GM19043 (cell line): Measurements from ENCODE around the gene ISYNA1.

Experiments
- ATAC-seq: cut with Tn5 transposase; IDR thresholded peaks from one replicate; pipeline ENCODE4 v1.9.1; 2021; ENCODE audit warnings: low read depth; ENCODE audit not compliant: unreplicated experiment

The ISYNA1 gene

DNA sequence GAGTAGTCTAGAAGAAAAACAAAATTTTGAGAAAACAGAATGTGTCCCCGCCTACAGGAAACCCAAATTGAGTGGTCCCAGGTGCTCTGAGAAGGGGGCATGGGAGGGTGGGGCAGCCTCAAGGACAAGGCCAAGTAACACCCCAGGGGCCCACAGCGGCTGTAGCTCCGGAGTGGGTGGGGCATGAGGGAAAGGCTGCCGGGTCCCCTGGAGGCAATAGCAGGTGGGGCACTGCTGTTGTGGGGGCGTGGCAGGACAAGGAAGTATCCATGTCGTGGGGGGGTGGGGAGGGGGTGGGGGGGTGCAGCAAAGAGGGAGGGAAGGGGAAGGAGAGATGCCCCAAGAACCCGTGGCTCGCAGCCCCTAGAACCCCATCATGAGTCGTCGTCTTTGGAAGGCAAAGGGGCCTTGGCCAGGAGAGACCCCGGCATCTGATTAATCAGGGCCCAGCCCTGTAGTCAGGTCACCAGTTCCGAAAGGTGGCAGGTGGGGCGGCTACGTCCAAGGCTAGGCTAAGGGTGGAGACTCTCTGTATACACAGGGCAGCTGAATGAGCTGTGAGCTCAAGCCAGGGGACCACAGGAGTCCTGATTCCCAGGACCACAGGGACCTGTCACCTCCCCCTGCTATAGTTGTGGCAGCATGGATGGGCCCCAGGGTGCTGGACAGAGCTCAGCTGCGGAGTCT, 7.5 kb upstream of the ISYNA1 start:
- no peak for ATAC-seq

DNA sequence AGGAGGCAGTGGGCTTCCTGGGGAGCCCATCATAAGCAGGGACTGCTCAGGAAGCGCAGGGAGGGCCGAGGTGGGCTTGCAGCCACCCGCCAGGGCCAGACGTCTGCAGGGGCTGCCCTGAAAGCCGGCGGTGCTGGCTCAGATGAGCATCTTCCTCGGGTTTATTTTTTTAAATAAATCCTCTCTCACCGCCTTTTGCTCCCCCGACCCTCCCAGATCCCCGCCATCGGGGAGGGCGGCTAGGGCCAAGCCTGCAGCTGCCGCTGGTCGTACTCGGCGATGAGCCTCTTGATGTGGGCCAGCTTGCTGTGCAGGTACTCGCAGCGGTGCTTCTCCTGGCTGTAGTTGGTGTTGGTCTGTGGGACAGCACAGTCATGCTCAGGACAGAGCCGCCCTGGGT, 6.6 kb upstream of the ISYNA1 start:
- no peak for ATAC-seq

DNA sequence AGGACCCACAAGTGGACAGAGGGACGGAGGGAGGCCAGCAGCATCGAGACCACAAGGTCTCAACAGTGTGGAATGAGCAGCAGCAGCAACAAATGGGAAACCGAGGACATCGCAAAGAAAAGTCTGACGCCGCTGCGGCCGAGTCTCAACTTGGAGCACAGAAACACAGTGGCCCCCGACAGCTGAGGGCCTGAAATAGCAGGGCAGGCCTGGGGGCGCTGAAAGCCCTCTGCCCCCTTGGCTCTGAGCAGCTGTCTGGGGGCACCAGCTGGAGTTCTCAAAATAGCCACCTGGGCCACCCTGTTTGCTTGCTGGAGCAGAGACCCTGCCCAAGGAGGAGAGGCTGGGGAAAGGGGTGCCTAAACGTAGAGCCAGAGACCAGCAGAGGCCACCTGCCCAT, 5.9 kb upstream of the ISYNA1 start:
- no peak for ATAC-seq

DNA sequence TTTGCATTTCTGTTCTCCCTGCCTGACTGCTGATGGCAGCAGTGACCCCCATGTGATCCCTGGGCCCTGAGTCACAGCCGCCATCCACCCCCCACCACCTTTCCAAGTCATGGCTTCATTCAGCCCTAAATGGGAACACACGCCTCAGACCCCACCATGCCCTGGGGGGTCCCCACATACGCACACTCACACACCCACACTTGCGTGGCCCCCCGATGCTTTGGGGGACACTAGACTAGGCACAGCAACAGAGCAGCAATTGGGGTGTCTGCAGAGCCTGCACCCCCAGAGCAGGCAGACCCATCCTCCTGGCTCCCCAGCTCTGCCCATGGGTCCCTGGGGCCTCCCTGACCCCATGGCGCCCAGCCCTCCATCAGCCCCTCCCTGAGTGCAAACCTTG, 5.5 kb upstream of the ISYNA1 start:
- no peak for ATAC-seq

DNA sequence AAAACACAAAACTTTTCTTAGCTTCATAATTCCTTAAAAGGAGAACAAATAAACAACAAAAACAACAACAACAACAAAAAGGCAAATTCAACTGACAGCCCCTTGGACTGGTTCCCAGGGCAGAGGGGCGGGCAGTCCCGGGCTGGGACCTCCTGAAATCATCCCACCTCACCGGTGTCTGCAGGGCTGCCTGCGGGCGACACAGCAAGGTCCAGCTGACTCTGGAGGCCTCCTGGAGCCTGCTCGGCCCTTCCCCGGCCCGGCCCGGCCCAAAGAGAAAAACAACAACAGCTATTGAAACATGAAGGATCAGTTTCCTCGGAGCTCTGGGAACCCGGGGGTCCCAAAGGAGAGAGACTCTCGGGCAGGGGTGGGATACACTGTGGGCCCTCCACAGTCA, 5.0 kb upstream of the ISYNA1 start:
- no peak for ATAC-seq

DNA sequence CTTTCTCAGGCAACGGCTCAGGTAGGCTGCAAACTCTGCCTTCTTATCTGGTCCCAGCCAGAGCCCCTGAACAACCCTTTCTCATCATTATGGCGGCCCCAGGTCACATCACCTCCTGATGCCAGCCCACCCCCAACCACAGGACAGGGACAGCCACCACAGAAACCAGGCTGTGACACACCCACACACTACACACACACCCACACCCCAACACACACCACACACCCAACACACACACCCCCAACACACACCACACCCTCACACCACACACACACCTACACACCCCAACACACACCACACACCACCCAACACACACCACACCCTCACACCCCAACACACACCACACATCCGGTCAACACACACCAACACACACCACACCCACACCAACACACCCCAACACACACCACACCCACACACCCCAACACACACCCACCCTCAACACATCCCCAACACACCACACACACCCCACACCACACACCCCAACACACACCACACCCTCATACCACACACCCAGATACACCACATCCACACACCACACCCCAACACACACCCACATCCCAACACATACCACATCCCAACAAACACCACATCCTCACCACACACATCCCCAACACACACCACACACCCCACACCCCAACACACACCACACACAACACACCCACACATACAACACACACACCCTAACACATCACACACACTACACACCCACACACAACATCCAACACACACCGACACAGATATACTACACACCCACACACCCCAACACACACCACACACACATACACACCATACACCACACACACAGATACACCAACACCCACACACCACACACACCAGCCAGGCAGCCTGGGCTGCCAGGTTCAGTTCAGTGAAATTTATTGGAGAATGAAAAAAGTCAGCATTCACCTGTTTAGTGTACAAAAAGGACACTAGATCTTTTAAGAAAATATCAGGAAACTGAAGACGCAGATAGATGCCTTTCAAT, 4.2 kb upstream of the ISYNA1 start:
- no peak for ATAC-seq

DNA sequence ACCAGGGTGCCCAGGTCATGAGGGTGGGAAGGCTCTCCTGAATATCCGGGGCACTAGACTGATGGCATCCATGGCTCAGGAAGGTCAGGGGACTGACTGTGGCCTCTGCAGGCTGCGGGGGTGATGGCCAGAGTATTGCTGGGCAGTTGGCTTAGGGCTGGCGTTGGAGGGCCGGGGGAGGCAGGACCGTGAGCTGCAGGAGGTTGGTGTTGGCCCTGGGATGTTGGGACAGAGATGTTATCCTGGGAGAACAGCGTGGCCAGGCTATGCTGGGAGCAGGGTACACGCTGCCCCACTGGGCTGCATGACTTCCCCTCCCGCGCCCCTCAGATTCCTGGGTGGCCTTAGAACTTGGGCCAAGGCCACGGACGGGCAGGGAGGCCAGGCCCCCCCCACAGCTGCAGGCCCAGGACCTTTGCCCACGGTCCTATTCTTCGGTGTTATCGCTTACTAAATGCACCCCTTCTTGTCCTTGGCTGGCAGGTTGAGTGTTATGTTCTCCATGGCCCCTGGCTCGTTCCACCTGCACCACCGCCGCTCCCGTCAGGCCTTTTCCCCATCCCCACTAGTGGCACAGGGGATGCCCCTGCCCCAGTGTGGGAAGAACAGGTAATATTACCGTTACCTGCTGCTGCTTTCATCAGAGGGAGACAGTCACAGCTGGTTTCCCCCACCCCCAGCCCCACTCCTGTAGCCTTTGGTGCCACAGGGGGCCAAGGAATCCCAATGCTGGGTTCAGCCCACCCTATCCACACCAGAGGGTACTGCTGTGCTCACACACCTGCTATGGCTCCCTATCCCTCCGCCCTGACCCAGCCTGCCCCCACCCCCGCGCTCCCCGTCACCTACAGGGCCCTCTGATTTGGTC, 3.2 kb upstream of the ISYNA1 start:
- no peak for ATAC-seq

DNA sequence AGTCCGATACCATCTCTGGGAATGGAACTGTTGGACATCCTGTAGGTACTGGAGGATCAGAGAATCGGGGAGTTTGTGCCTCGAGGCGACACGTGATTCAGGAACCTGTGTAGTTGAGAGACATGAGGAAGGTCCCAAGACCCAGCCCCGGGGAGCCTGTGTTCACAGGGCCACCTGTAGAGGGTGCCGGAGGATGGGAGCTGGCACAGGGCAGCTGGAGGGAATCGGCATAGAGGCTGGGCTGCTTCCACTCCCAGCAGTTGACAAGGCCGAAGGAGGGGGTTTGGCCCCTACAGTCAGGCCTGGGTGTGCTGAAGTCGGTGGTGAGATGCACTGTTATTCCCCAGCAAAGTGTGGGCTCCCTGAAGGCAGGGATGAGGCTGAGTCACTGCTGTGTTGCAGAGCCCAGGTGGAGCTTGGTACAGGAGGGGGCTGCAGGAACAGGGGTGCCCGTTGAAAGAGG, 2.5 kb upstream of the ISYNA1 start:
- no peak for ATAC-seq

DNA sequence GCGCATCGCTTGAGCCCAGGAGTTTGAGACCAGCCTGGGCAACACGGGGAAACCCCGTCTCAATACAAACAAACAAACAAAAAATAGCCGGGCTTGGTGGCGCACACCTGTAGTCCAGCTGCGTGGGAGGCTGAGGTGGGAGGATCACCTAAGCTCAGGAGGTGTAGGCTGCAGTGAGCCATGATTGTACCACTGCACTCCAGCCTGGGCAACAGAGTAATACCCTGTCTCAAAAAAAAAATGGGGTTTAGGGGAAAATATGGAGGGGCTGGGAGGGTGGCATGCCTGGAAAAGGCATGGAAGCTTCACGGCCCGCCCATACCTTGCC, 1.9 kb upstream of the ISYNA1 start:
- ATAC-seq: no peak

DNA sequence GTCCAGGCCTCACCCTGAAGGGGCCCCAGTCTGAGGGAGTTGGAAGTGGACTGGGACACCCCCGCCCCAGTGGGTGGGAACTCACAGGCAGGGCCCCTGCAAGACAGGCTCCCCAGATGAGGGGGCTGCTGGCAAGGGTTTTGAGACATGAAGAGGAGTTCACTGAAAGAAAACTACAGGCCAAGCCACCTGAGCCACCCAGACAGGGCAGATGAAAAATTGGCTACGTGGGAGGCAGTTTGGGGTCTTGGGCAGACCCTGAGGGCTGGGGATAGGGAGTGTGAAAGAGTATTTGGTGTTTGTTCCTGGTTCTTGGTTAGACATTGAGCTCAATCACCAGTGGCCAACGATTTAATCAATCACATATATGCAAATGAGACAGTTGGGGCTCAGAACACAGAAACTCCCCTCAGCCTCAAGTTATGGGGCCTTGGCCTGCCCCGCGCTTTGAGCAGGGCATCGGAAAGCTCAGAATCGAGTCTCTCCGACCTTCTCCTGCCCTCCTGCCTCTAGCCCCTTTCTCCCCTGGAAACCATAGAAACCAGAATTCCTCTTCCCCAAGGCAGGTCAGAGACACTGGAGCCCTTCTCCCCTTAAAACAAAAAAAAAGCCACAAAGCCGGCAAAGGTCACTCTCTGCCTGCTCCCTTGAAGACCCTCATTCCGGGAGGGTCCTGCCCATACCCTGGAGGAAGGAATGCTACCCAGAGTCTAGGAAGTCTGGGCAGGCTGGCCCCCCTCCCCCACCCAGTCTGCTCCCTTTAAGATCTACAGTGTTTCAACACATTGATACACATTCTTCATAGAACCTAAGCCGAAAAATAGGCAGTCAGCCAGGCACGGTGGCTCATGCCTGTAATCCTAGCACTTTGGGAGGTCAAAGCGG, 1.3 kb upstream of the ISYNA1 start:
- no peak for ATAC-seq

DNA sequence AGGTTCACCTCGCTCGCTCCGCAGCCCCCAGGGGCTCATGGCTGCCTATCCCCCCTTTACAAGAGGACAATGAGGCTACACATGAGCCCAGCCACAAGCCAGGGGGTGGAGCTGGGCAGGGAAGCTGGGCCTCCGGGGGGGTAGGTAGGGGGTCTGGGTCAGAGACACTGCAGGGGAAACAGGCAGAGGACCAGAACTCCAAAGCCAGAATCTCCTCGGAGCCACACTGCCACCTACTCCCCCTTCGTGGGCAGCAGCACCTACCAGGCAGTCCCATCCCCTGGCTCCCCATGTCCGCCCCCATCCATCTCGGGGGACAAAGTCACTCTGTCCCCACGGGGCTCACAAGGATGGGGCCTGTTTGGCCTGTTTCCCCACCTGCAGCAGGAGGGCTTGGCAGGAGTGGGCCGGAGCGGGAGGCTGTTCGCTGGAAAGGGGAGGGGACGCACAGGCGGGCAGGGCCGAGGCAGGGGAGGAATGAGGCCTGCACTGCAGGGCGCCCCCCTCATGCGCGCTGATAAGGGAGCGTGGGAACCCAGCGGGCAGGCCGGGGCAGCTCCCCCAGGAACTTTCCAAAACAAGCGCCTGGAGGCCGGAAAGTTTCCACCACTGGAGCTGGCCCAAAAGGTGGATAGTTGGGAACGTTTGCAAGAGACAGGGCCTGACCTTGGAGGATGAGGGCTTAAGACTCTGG, 545 bp upstream of the ISYNA1 start:
- ATAC-seq: no peak

DNA sequence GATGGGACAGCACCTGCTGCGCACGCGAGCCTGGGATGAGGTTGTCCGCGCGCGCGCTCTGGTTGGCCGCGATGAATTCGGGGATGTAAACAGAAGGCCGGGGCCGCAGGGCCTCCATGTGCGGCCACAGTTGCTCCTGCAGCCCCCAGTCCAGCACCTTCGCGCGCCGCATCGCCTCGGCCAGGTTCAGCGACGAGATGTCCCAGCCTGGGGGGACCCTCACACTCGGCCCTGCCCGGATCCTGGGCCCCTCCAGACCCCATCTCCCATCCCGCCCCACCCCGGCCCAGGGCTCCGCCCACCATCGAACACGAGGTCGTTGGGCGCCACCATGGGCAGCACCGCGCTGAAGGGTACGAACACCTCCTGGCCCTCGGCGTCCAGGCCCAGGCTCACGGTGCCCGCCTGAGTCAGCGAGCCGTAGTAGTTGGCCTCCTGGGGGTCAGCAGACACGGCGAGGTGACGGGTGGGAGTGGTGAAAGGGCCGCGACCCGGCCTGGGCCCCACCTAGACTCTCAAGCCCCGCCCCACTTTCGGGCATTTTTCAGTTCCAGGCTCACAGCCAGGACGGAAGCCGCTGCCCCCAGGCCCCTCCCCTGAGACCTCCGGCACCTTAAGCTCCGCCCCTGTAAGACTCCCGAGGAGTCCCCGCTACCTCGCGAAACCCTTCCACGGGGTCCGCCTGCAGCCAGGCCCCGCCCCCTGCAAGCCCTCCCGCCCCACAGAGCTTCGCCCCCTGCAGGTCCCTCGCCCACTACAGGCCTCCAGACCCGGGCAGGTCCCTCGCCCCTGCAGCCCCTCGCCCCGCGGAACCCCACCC, 1.1 kb downstream of the ISYNA1 start:
- ATAC-seq: no peak

DNA sequence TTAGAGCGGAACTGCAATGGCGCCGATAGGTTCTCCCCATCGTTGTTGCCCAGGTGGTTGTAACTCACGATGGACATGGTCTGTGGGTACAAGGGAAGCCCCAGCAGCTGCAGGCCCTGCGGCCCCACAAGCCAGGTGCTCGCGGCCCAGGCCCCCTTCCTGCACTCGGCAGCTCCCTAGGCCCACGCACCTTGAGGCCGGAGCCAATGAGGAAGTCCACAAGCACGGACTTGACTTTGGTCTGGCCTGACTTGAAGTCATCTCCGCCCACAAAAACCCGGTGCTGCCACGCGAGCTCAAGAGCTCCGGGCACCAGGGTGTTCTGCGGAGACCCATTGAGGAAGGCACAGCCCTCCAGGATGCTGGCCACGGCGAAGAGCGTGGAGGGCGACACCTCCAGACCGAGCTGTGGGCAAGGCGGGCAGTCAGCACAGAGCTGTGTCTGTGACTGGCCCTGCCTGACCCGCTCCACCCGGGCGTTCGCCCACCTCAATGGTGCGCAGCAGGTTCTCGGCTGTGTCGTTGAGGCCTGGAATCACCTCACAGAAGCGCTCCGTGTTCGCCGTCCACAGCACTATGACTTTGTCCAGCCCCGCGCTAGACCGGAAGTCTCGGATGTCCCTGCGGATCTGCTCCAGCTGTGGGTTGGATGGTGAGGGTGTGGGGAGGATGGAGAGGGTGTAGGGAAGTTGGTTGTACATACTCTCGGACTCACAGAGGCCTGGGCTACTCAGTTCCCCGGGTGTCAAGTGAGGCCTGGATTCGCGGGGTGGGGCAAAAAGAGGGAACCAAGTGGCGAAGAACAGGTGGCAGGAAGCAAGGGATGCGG, 1.9 kb downstream of the ISYNA1 start:
- no peak for ATAC-seq

DNA sequence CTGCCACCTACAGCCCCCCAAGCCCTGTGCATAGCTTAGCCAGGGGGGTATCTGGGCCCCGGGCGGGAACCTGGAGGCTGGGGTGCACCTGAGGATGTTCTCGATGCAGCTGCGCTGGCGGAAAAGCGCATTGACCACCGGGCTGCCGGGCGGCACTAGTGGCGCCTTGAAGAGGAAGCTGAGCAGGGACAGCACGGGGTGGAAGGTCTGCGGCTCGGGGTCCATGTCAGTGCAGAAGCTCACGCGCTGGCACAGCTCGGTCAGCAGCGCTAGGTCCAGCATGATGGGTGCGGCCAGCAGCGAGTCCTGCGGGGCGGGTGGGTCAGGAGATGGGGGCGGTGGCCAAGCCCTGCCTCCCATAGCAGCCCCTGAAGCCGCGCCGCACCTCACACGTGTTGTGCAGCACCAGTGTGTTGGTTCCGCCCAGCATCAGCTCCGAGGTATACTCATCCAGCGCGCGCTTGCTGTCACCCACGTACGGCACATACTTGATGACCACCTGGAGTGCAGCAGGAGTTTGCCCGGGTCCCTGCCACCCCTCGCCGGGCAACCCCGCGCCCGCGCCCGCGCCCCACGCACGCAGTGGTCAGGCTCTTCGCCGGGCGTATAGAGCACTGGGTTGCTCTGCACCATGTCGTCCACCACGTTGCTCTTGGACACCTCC, 2.6 kb downstream of the ISYNA1 start:
- no peak for ATAC-seq

DNA sequence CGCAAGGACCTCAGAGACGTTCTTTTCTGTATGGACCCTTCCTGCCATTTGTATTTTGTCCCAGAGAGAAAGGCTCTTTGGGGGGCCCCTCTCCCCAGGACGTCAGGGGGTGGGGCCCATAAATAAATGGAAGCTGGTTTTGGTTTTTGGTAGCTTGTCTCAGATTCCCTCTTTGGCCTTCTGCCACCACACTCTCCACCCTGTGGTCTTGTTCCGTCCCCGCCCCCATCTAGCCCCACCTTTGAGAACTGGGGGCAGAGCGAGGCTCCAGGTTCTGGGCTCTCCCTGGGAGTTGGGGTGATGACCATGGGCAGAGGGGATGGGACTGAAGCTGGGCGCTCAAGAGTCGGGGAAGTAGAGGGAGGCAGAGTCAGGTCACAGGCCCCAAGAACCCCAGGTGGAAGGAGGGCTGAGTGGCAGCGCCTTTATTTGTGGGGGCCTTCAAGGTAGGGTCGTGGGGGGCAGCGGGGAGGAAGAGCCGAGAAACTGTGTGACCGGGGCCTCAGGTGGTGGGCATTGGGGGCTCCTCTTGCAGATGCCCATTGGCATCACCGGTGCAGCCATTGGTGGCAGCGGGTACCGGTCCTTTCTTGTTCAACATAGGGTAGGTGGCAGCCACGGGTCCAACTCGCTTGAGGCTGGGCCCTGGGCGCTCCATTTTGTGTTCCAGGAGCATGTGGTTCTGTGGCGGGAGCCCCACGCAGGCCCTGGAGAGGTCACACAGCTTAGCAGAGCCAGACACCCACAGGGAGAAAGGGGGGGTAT, 3.3 kb downstream of the ISYNA1 start:
- no peak for ATAC-seq

DNA sequence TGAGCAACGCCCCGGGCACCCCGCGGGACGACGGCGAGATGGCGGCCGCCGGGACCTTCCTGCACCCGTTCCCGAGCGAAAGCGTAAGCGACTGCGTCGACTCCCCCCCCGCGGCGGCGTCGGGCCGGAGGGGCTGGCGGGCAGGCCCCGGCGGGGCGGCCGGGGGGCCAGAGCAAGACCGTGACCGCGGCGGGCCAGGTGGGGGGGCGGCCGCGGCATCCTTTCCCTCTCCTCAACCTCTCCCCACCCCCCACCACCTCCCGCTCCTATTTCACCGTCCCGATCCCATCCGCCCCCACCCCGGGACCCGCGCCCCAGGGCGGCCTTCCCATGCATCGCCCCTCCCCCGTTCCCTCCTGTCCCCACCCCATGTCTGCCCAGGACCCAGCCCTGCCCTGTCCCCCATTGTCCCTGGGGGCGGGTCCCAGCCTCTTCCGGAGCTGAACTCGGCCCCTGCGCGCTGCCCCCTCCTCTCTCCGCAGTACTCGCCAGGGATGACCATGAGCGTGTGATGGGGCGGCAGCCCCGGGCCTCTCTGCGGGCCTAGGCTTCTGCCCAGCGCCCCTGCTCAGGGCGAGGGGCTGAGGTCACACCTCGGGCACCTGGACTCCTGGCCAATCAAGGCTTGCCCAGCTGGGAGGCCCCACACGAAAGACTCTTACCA, 4.1 kb downstream of the ISYNA1 start:
- no peak for ATAC-seq
